Measurements from ENCODE around the gene GPRC5C. TPM values are rescaled to one million over a fixed set of nuclear protein-coding genes. Genes with fewer than 3 reads are reported as not detected.

The GPRC5C gene
- total RNA-seq, 2 experiments from 2014 or later, result 0.66 to 2.1 TPM

- Mint-ChIP-seq H3K36me3 (peaks cover 3% of the 10 kb centered on the region), H3K4me1 (peaks cover 3% of the 10 kb centered on the region), H3K9me3 (peaks cover 19% of the 10 kb centered on the region), H3K4me3 (no peak overlapping the region), H3K27ac (no peak overlapping the region), H3K27me3 (peaks cover 47% of the 10 kb centered on the region)
- DNase-seq, result no peak
Observed at GRCh38 chr17:74435775-74436359, 4.0 kb downstream of the GPRC5C start.

- DNase-seq, result no peak
- Mint-ChIP-seq H3K9me3 (peaks cover 19% of the 10 kb centered on the region), H3K27ac (no peak overlapping the region), H3K27me3 (peaks cover 37% of the 10 kb centered on the region), H3K4me1 (peaks cover 4% of the 10 kb centered on the region), H3K4me3 (no peak overlapping the region), H3K36me3 (peaks cover 3% of the 10 kb centered on the region)
Observed at GRCh38 chr17:74437702-74438101, 5.8 kb downstream of the GPRC5C start.

GRCh38 chr17:74439691-74440567 is 8.0 kb downstream of the GPRC5C start:
- H3K36me3 Mint-ChIP-seq, result peaks cover 3% of the 10 kb centered on the region
- peaks cover 4% of the 10 kb centered on the region for H3K4me1 Mint-ChIP-seq
- no peak overlapping the region for H3K27ac Mint-ChIP-seq
- no peak overlapping the region for H3K4me3 Mint-ChIP-seq
- peaks cover 19% of the 10 kb centered on the region for H3K9me3 Mint-ChIP-seq
- DNase-seq, result no peak
- H3K27me3 Mint-ChIP-seq, result peaks cover 20% of the 10 kb centered on the region

- Mint-ChIP-seq H3K27ac (no peak overlapping the region), H3K4me1 (peaks cover 4% of the 10 kb centered on the region), H3K27me3 (peaks cover 15% of the 10 kb centered on the region), H3K9me3 (peaks cover 19% of the 10 kb centered on the region), H3K36me3 (peaks cover 3% of the 10 kb centered on the region), H3K4me3 (no peak overlapping the region)
- DNase-seq, result no peak
Observed at GRCh38 chr17:74441537-74441936, 9.6 kb downstream of the GPRC5C start.

- H3K27me3 Mint-ChIP-seq, result peaks cover 9% of the 10 kb centered on the region
- no peak for DNase-seq
- no peak overlapping the region for H3K27ac Mint-ChIP-seq
- H3K4me1 Mint-ChIP-seq, result peaks cover 9% of the 10 kb centered on the region
- no peak overlapping the region for H3K4me3 Mint-ChIP-seq
- H3K36me3 Mint-ChIP-seq, result peaks cover 3% of the 10 kb centered on the region
- peaks cover 18% of the 10 kb centered on the region for H3K9me3 Mint-ChIP-seq
Observed at GRCh38 chr17:74442291-74442669, 10.4 kb downstream of the GPRC5C start.

GRCh38 chr17:74442670-74443515 is 11.0 kb downstream of the GPRC5C start:
- Mint-ChIP-seq H3K4me3 (no peak overlapping the region), H3K4me1 (peaks cover 9% of the 10 kb centered on the region), H3K9me3 (peaks cover 17% of the 10 kb centered on the region), H3K36me3 (peaks cover 3% of the 10 kb centered on the region), H3K27me3 (peaks cover 9% of the 10 kb centered on the region), H3K27ac (no peak overlapping the region)
- peak; percentile 47 for DNase-seq

GRCh38 chr17:74443516-74444296 is 11.8 kb downstream of the GPRC5C start:
- Mint-ChIP-seq H3K9me3 (peaks cover 13% of the 10 kb centered on the region), H3K4me1 (peaks cover 9% of the 10 kb centered on the region), H3K27ac (no peak overlapping the region), H3K36me3 (peaks cover 2% of the 10 kb centered on the region), H3K4me3 (no peak overlapping the region), H3K27me3 (peaks cover 9% of the 10 kb centered on the region)
- DNase-seq, result no peak

- Mint-ChIP-seq H3K27ac (no peak overlapping the region), H3K36me3 (peaks cover 2% of the 10 kb centered on the region), H3K27me3 (peaks cover 9% of the 10 kb centered on the region), H3K4me3 (no peak overlapping the region), H3K9me3 (peaks cover 6% of the 10 kb centered on the region), H3K4me1 (peaks cover 9% of the 10 kb centered on the region)
- DNase-seq, result no peak
Observed at GRCh38 chr17:74444406-74444805, 12.5 kb downstream of the GPRC5C start.

GRCh38 chr17:74445158-74445557 is 13.3 kb downstream of the GPRC5C start:
- peaks cover 2% of the 10 kb centered on the region for H3K9me3 Mint-ChIP-seq
- H3K4me3 Mint-ChIP-seq, result no peak overlapping the region
- H3K36me3 Mint-ChIP-seq, result no peaks in the 10 kb centered on the region
- no peak for DNase-seq
- H3K27me3 Mint-ChIP-seq, result peaks cover 6% of the 10 kb centered on the region
- H3K4me1 Mint-ChIP-seq, result peaks cover 9% of the 10 kb centered on the region
- H3K27ac Mint-ChIP-seq, result no peak overlapping the region

- H3K4me1 Mint-ChIP-seq, result peaks cover 9% of the 10 kb centered on the region
- H3K27me3 Mint-ChIP-seq, result peaks cover 4% of the 10 kb centered on the region
- H3K4me3 Mint-ChIP-seq, result peak overlapping the region; percentile 63
- H3K9me3 Mint-ChIP-seq, result no peaks in the 10 kb centered on the region
- H3K36me3 Mint-ChIP-seq, result no peaks in the 10 kb centered on the region
- peak overlapping the region; percentile 56 for H3K27ac Mint-ChIP-seq
- DNase-seq, result peak; percentile 54
Observed at GRCh38 chr17:74446551-74447500, 14.9 kb downstream of the GPRC5C start.

- H3K27ac Mint-ChIP-seq, result no peak overlapping the region
- H3K4me1 Mint-ChIP-seq, result peaks cover 5% of the 10 kb centered on the region
- peaks cover 2% of the 10 kb centered on the region for H3K27me3 Mint-ChIP-seq
- DNase-seq, result no peak
- H3K9me3 Mint-ChIP-seq, result no peaks in the 10 kb centered on the region
- H3K4me3 Mint-ChIP-seq, result no peak overlapping the region
- no peaks in the 10 kb centered on the region for H3K36me3 Mint-ChIP-seq
Observed at GRCh38 chr17:74447628-74448159, 15.8 kb downstream of the GPRC5C start.

GRCh38 chr17:74448756-74449155 is 16.9 kb downstream of the GPRC5C start:
- no peak for DNase-seq
- no peaks in the 10 kb centered on the region for H3K9me3 Mint-ChIP-seq
- H3K4me1 Mint-ChIP-seq, result peaks cover 6% of the 10 kb centered on the region
- no peak overlapping the region for H3K27ac Mint-ChIP-seq
- H3K36me3 Mint-ChIP-seq, result no peaks in the 10 kb centered on the region
- no peak overlapping the region for H3K4me3 Mint-ChIP-seq
- H3K27me3 Mint-ChIP-seq, result peaks cover 4% of the 10 kb centered on the region

GRCh38 chr17:74449306-74449705 is 17.4 kb downstream of the GPRC5C start:
- H3K27ac Mint-ChIP-seq, result no peak overlapping the region
- H3K4me3 Mint-ChIP-seq, result no peak overlapping the region
- peaks cover 6% of the 10 kb centered on the region for H3K4me1 Mint-ChIP-seq
- H3K27me3 Mint-ChIP-seq, result peaks cover 4% of the 10 kb centered on the region
- DNase-seq, result no peak
- H3K9me3 Mint-ChIP-seq, result no peaks in the 10 kb centered on the region
- H3K36me3 Mint-ChIP-seq, result no peaks in the 10 kb centered on the region
